ENCODE measurements around the gene MAJIN.

MAJIN gene

DNA sequence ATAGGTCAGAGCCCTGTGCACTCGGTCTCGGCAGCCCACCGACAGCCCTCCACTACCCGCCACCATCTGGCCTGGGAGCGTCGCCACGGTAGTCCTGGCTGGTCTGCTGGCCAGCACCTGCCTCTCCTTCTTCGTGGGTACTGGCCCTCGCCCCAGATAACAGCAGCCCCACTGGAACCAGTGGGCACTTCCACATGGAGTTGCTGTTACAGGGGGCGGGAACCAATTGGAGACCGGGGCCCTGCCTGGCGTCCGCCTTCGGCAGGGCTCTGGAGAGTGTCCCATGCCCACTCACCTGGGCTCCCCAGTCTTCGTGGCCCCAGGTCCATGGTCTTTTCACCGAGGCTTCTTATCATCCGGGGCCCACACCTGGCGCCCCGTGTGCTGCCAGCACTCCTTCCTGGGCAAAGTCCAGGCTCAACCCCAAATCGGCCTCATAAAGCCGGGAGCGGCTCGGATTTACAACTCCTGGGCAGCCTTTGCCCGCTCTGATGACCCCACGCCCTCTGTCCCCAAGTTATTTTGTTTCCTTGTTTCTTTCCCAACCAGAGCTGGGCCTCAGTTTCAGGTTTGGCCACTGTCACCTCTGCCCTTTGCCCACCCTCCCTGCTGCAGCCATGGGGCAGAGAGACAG, 80.6 kb downstream of the MAJIN start:
- no peak for DNase-seq

GRCh38 chr11:64890522-64890939, 81.4 kb downstream of the MAJIN start:
- no peak for DNase-seq

DNA sequence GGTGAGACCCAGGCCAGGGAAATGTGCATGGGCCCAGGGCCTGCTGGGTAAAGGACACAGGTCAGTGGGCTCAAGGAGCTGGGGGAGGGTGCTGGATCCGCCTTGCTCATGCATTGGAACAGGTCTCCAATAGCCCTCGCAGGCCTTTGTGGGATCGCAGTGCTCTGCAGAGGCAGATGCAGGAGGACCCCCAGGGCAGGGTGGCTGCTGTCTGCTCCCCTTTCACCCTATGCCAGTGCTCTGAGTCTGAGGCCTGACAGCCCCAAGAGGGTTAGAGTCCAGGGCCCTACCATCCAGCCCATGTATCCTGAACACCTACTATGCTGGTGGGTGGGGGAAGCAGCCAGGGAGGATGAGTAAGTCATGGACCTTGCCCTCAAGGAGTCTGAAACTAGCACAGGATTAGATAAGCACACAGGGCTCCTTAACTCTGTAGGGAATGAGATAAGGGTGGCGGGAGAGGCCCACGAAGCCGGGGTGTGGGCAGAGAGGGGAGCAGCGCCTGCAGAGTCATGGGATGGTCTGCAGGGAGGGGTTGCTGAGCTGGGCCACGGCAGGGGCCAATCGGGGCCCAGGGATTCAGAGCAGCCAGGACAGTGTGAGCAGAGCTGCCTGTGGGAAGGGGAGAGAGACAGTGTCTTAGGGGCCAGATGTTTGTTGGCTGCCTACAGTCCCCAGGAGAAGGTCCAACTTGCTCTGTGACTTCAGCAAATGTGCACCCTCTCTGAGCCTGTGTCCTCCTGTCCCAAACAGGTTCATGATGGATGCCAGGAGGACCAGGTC, 83.0 kb downstream of the MAJIN start:
- no peak for DNase-seq

DNA sequence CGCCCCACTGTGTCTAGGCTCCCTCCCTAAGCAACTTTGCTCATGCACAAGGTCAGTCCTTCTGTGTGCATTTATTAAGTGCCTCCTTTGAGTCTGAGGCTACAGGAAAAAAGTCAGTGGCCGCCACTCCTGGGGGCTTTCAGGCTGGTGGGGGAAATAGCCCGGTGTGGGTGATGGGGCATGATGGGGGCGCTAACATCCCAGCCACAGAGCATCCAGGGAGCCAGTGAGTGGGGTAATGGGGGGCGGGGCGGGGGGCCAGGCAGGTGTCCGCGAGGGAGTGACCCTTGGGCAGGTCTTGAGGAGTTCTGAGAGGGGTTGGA, 83.5 kb downstream of the MAJIN start:
- DNase-seq, result no peak

Data from hippocampal formation (tissue), 2 donors.